ENCODE data around the gene EEIG2.

DNA sequence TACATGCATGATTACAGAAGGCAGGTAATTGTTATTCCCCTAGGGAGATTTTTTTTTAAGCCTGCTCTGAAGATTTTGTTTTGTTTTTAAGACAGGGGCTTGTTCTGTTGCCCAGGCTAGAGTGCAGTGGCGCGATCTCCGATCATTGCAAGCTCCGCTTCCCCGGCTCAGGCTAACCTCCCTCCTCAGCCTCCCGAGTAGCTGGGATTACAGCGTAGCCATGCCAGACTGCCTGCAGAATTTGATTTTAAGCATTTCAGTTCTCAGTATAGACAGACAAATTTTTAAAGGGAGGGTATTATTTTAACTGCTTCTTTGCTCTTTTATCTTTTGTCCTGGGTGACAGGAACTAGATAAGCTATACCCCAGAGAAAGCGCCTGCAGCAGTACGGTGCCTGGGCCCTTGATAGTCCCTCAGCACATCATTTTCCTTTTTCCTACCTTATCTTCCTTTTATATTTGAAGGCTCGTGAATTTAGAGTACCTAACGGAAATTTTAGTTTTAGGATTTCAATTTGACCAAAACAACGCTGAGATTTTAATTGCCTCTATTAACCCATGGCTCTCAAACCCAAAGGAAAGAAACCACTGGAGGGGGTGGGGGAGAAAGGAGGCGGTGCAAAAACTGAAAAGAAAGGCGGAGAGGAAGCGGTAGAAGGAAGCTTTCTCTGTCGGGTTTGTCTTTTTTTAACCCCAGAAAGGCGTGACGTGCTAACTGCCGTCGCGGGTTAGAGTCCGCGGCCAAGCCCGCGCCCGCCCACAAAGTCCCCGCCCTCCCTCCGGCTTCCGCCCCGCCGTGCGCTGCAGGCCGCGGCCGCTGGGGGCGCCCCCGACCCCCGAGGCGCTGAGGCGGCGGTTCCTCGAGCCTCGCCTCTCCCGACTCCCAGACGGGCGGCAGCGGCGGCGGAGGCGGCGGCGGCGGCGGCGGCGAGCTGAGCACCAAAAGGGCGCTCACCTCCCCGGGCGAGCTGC lies at the start of gene EEIG2:
- TF ChIP-seq, protein P1, sequence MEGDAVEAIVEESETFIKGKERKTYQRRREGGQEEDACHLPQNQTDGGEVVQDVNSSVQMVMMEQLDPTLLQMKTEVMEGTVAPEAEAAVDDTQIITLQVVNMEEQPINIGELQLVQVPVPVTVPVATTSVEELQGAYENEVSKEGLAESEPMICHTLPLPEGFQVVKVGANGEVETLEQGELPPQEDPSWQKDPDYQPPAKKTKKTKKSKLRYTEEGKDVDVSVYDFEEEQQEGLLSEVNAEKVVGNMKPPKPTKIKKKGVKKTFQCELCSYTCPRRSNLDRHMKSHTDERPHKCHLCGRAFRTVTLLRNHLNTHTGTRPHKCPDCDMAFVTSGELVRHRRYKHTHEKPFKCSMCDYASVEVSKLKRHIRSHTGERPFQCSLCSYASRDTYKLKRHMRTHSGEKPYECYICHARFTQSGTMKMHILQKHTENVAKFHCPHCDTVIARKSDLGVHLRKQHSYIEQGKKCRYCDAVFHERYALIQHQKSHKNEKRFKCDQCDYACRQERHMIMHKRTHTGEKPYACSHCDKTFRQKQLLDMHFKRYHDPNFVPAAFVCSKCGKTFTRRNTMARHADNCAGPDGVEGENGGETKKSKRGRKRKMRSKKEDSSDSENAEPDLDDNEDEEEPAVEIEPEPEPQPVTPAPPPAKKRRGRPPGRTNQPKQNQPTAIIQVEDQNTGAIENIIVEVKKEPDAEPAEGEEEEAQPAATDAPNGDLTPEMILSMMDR (IDR thresholded peaks at IDR 0.05), result peak; percentile 9 to 91 (median 56)
- no peak for TF ChIP-seq POLR2A (IDR thresholded peaks at IDR 0.05)

Data from adrenal gland (tissue), 5 donors.